Mesenchymal stem cell (in vitro differentiated cells and primary cell): ENCODE data around the gene RACGAP1.

Experiments
- DNase-seq: peaks from one replicate; pipeline ENCODE4 v3.0.0-alpha.2; 2013
- H2AFZ ChIP-seq: one replicate; pipeline ENCODE4 v1.6.1; 2013; ENCODE audit warnings: low read depth, mild to moderate bottlenecking, control low read depth, inconsistent platforms, low read length, moderate library complexity
- H2AK5ac ChIP-seq: 2 replicates; pipeline ENCODE4 v1.6.1; 2013; ENCODE audit warnings: low read length, moderate library complexity, mild to moderate bottlenecking, inconsistent platforms; ENCODE audit not compliant: severe bottlenecking
- H2BK120ac ChIP-seq: one replicate; pipeline ENCODE4 v1.6.1; 2013; ENCODE audit warnings: low read depth, mild to moderate bottlenecking, inconsistent platforms, low read length, moderate library complexity
- H2BK12ac ChIP-seq, 2 experiments: one replicate each; pipeline ENCODE4 v1.6.1; 2013; ENCODE audit warnings: inconsistent platforms in 2 of 2, low read length in 2 of 2, mild to moderate bottlenecking in 2 of 2, moderate library complexity in 2 of 2, control low read depth in 1 of 2
- H2BK15ac ChIP-seq: one replicate; pipeline ENCODE4 v1.6.1; 2013; ENCODE audit warnings: mild to moderate bottlenecking, low read depth, inconsistent platforms; ENCODE audit not compliant: poor library complexity, severe bottlenecking
- H2BK5ac ChIP-seq: 2 replicates; pipeline ENCODE4 v1.6.1; 2013; ENCODE audit warnings: low read depth, mild to moderate bottlenecking, low read length, control low read depth, inconsistent platforms; ENCODE audit not compliant: poor library complexity, severe bottlenecking
- H3K14ac ChIP-seq, 2 experiments: one replicate each; pipeline ENCODE4 v1.6.1; 2013; ENCODE audit warnings: inconsistent platforms in 2 of 2, low read length in 2 of 2, control low read depth in 1 of 2, mild to moderate bottlenecking in 1 of 2, moderate library complexity in 1 of 2
- H3K18ac ChIP-seq, 2 experiments: one replicate each; pipeline ENCODE4 v1.6.1; 2013; ENCODE audit warnings: inconsistent platforms in 2 of 2, low read length in 2 of 2, control low read depth in 1 of 2, low read depth in 1 of 2, mild to moderate bottlenecking in 1 of 2
- H3K23ac ChIP-seq, 2 experiments: one replicate each; pipeline ENCODE4 v1.6.1; 2013; ENCODE audit warnings: inconsistent platforms in 2 of 2, low read length in 2 of 2, mild to moderate bottlenecking in 2 of 2, moderate library complexity in 2 of 2, control low read depth in 1 of 2
- H3K27ac ChIP-seq: 2 replicates; pipeline ENCODE4 v1.5.1; 2013; ENCODE audit warnings: mild to moderate bottlenecking, moderate library complexity, low read length, control low read depth, inconsistent platforms; ENCODE audit not compliant: poor library complexity, severe bottlenecking
- H3K27me3 ChIP-seq, 2 experiments: 2 replicates each; pipeline versions ENCODE4 v1.6.1 to v1.7.0; 2013; ENCODE audit warnings: low read length in 2 of 2, mild to moderate bottlenecking in 2 of 2, moderate library complexity in 2 of 2, control low read depth in 1 of 2, inconsistent platforms in 1 of 2; ENCODE audit not compliant: control insufficient read depth in 1 of 2, insufficient read depth in 1 of 2
- H3K36me3 ChIP-seq, 2 experiments: 2 replicates each; pipeline versions ENCODE4 v1.6.1 to v1.7.0; 2013; ENCODE audit warnings: low read length in 2 of 2, control low read depth in 1 of 2, inconsistent platforms in 1 of 2, low read depth in 1 of 2, mild to moderate bottlenecking in 1 of 2; ENCODE audit not compliant: insufficient read depth in 2 of 2, control insufficient read depth in 1 of 2
- H3K4ac ChIP-seq, 2 experiments: one replicate each; pipeline ENCODE4 v1.6.1; 2013; ENCODE audit warnings: inconsistent platforms in 2 of 2, low read length in 2 of 2, mild to moderate bottlenecking in 2 of 2, moderate library complexity in 2 of 2, control low read depth in 1 of 2, low read depth in 1 of 2
- H3K4me1 ChIP-seq: 2 replicates; pipeline ENCODE4 v1.6.1; 2013; ENCODE audit warnings: low read depth, low read length, control low read depth; ENCODE audit not compliant: control insufficient read depth, insufficient read depth
- H3K4me2 ChIP-seq: 2 replicates; pipeline ENCODE4 v1.6.1; 2013; ENCODE audit warnings: low read length, mild to moderate bottlenecking, inconsistent platforms; ENCODE audit not compliant: poor library complexity, severe bottlenecking
- H3K4me3 ChIP-seq, 2 experiments: 2 replicates each; pipeline versions ENCODE4 v1.5.1 to v1.7.0; 2013; ENCODE audit warnings: low read length in 2 of 2, mild to moderate bottlenecking in 2 of 2, control low read depth in 1 of 2, low read depth in 1 of 2; ENCODE audit not compliant: insufficient read depth in 1 of 2
- H3K79me1 ChIP-seq: replicated peaks from 2 replicates; pipeline ENCODE4 v1.6.1; 2013; ENCODE audit warnings: mild to moderate bottlenecking, control low read depth, low read length, inconsistent platforms; ENCODE audit not compliant: poor library complexity, severe bottlenecking
- H3K9ac ChIP-seq: 2 replicates; pipeline ENCODE4 v1.7.0; 2013; ENCODE audit warnings: mild to moderate bottlenecking, low read length, moderate library complexity
- H3K9me3 ChIP-seq: 2 replicates; pipeline ENCODE4 v1.7.0; 2013; ENCODE audit warnings: mild to moderate bottlenecking, low read length; ENCODE audit not compliant: control insufficient read depth
- H4K8ac ChIP-seq: one replicate; pipeline ENCODE4 v1.6.1; 2013; ENCODE audit warnings: inconsistent platforms, mild to moderate bottlenecking, low read length, moderate library complexity
- H4K91ac ChIP-seq: one replicate; pipeline ENCODE4 v1.6.1; 2013; ENCODE audit warnings: mild to moderate bottlenecking, low read length, inconsistent platforms
- WGBS: methylation state at CpG from one replicate; pipeline ENCODE4 v1.1.7; 2013; ENCODE audit warnings: mixed read lengths; 5-methylcytosine and 5-hydroxymethylcytosine counted together

RACGAP1 gene

DNA sequence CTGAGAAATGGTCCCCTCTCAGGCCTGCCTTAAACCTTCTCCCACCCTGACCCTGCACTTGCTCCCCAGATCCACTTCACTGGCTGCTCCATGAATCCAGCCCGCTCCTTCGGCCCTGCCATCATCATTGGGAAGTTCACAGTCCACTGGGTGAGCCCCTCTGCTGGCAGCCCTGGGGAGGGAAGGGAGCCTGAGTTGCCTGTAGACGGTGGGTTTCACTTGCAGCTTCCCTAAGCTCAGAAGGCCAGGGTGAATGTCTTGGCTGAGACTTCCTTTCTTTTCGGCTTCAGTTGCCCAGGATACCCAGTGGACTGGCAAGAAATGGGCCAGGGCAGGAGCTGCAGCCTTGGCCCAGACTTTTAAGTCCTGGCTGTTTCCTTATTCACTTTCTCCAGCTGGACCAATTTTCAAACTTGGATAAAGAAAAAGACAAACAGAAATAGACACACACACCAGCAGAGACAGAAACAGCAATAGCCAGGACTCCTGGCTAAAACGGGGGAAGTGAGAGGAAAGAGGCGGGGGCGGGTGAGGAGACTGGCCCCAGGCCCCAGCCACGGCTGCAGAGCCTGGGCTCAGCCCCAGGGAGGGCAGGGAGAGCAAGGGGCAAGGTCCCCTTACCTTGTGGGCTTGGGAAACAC, 50.5 kb downstream of the RACGAP1 start:
- Histone ChIP-seq H3K27ac (no peak overlapping the region), H2BK5ac (no peak overlapping the region), H4K8ac (no peak overlapping the region), H3K36me3 (no peaks in the 10 kb centered on the region), H3K4me2 (no peak overlapping the region), H3K14ac (no peak overlapping the region), H3K9ac (peak overlapping the region; percentile 8), H3K18ac (no peak overlapping the region), H2BK15ac (no peak overlapping the region), H3K4me3 (no peak overlapping the region), H3K27me3 (peaks cover 23 to 47% of the 10 kb centered on the region in 2 experiments), H3K4me1 (peaks cover 4% of the 10 kb centered on the region), H3K79me1 (no peaks in the 10 kb centered on the region), H2BK12ac (no peak overlapping the region), H4K91ac (no peak overlapping the region), H2AK5ac (no peak overlapping the region), H3K9me3 (no peaks in the 10 kb centered on the region), H2BK120ac (no peak overlapping the region), H2AFZ (no peak overlapping the region), H3K4ac (no peak overlapping the region), H3K23ac (no peak overlapping the region)
- DNase-seq = no peak
- WGBS = 82% methylated on average over 8 of the region's 8 CpGs

- Histone ChIP-seq H2AFZ (no peak overlapping the region), H2AK5ac (no peak overlapping the region), H3K9ac (no peak overlapping the region), H3K4me3 (no peak overlapping the region), H2BK15ac (no peak overlapping the region), H2BK120ac (no peak overlapping the region), H3K27ac (no peak overlapping the region), H3K4me1 (peaks cover 2% of the 10 kb centered on the region), H3K14ac (no peak overlapping the region), H3K18ac (peak overlapping the region in 1 of 2 experiments; percentile 5), H4K91ac (no peak overlapping the region), H3K27me3 (peaks cover 29 to 53% of the 10 kb centered on the region in 2 experiments), H2BK5ac (no peak overlapping the region), H3K23ac (no peak overlapping the region), H3K36me3 (no peaks in the 10 kb centered on the region), H3K4me2 (no peak overlapping the region), H2BK12ac (no peak overlapping the region), H4K8ac (peak overlapping the region; percentile 55), H3K79me1 (no peaks in the 10 kb centered on the region), H3K9me3 (no peaks in the 10 kb centered on the region), H3K4ac (no peak overlapping the region)
- WGBS = 69% methylated on average over 15 of the region's 15 CpGs
- peak; percentile 58 for DNase-seq
Observed at GRCh38 chr12:49974231-49974675, 51.0 kb downstream of the RACGAP1 start.

DNA sequence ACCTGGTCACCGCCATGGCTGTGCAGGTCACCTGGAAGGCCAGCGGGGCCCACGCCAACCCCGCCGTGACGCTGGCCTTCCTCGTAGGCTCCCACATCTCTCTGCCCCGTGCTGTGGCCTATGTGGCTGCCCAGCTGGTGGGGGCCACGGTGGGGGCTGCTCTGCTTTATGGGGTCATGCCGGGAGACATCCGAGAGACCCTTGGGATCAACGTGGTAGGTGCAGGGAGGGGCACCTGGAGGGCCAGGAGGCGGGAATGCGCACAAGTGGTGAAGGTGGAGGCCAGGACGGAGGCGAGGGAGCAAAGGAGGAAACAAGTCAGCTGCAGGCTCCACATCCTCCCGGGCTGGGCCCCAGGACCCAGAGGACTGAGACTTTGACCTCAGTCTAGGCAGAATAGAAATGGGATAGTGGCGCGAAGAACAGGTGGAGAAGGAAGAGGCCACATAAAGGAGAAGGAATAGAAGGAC, 51.9 kb downstream of the RACGAP1 start:
- Histone ChIP-seq H3K4me3 (no peak overlapping the region), H3K14ac (no peak overlapping the region), H3K9me3 (no peaks in the 10 kb centered on the region), H3K36me3 (no peaks in the 10 kb centered on the region), H2AFZ (no peak overlapping the region), H2AK5ac (no peak overlapping the region), H3K4me2 (no peak overlapping the region), H2BK15ac (no peak overlapping the region), H3K23ac (no peak overlapping the region), H3K4me1 (peaks cover 3% of the 10 kb centered on the region), H4K8ac (no peak overlapping the region), H3K27me3 (peaks cover 37 to 61% of the 10 kb centered on the region in 2 experiments), H2BK12ac (no peak overlapping the region), H3K79me1 (no peaks in the 10 kb centered on the region), H3K9ac (no peak overlapping the region), H3K27ac (no peak overlapping the region), H3K4ac (no peak overlapping the region), H4K91ac (peak overlapping the region; percentile 43), H2BK120ac (no peak overlapping the region), H2BK5ac (no peak overlapping the region), H3K18ac (no peak overlapping the region)
- DNase-seq = no peak
- WGBS = 93% methylated on average over 19 of the region's 19 CpGs

- H3K4me1 ChIP-seq = peaks cover 3% of the 10 kb centered on the region
- no peak within 1 kb of the TSS for H2BK12ac ChIP-seq
- no peak within 1 kb of the TSS for H3K4ac ChIP-seq
- no peaks in the 10 kb centered on the region for H3K36me3 ChIP-seq
- no peak within 1 kb of the TSS for H2AFZ ChIP-seq
- H3K14ac ChIP-seq = no peak within 1 kb of the TSS
- 90% methylated on average over 18 of the region's 18 CpGs for WGBS
- peak within 1 kb of the TSS; percentile 43 for H4K91ac ChIP-seq
- no peaks in the 10 kb centered on the region for H3K9me3 ChIP-seq
- H3K23ac ChIP-seq = no peak within 1 kb of the TSS
- no peak within 1 kb of the TSS for H4K8ac ChIP-seq
- peak within 1 kb of the TSS; percentile 73 for H2BK15ac ChIP-seq
- H3K18ac ChIP-seq = no peak within 1 kb of the TSS
- H3K9ac ChIP-seq = no peak within 1 kb of the TSS
- no peak within 1 kb of the TSS for H3K27ac ChIP-seq
- no peaks in the 10 kb centered on the region for H3K79me1 ChIP-seq
- H3K27me3 ChIP-seq = peaks cover 41 to 67% of the 10 kb centered on the region in 2 experiments
- H3K4me2 ChIP-seq = no peak within 1 kb of the TSS
- no peak within 1 kb of the TSS for H2AK5ac ChIP-seq
- DNase-seq = no peak
- H3K4me3 ChIP-seq = no peak within 1 kb of the TSS
- H2BK5ac ChIP-seq = no peak within 1 kb of the TSS
- no peak within 1 kb of the TSS for H2BK120ac ChIP-seq
Observed at GRCh38 chr12:49972641-49973360, 52.5 kb downstream of the RACGAP1 start, which contains the start of gene AQP6. TSS of gene AQP6 (plus strand) at chr12:49972947. CDS start at chr12:49973174, 227 bp downstream.
